Stimulated activated CD4-positive, alpha-beta T cell treated with anti-CD3 and anti-CD28 coated beads, Interleukin-1b, Interleukin-23, amount 100 ng/mL, for 4 hours (primary cell): Measurements from ENCODE around the gene CYB5R4.
"Not testable (repeated sequence)": the region's sequence is repeated elsewhere in the genome, so short reads cannot be mapped to it uniquely, and the experiment has no call there.

ENCODE experiments used
- DNase-seq, 2 donors: peaks; one replicate each; pipeline ENCODE4 v3.0.0-alpha.2; 2020; ENCODE audit warnings: low read depth in 2 of 2

Gene CYB5R4

GRCh38 chr6:83911278-83911677, 51.8 kb downstream of the CYB5R4 start:
- DNase-seq: no peak

DNA sequence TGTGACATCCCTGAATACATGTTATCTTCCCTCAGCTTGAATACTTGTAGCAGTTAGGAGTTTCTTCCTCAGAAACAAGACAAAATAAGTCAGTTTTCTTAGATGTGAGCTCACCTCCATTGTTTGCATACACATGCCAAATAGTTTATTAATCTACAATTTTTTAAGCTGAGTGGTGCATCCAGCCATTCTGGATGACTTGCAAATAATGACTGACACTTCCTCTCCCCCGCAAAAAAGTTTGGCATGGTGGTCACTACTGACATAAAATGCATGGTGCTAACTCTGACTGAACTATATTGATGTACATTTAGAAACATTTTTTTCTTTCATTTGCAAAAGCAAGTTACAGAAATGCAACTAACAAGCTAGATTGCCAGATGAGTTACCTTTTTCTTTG, 55.5 kb downstream of the CYB5R4 start:
- no peak for DNase-seq

- no peak for DNase-seq
Observed at GRCh38 chr6:83917001-83917400, 57.5 kb downstream of the CYB5R4 start.

DNA sequence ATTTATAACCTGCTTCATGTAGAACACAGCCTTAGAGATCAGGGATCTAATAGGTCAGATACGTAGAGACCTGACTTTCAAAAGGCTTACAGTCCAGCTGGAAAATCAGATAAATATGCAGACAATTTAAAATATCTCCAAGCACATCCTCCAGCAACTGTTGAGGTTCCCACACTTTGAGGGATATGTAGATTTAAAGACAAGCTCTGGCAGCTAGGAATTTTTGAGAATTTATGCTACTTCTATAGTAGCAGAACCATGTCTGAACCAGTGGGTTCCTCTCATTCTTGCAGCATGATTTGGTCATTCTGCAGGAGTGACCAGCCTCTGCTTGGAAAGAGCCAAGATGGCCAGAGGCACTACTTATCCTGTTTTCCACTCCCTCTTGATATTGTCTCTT, 60.5 kb downstream of the CYB5R4 start:
- DNase-seq: no peak

DNA sequence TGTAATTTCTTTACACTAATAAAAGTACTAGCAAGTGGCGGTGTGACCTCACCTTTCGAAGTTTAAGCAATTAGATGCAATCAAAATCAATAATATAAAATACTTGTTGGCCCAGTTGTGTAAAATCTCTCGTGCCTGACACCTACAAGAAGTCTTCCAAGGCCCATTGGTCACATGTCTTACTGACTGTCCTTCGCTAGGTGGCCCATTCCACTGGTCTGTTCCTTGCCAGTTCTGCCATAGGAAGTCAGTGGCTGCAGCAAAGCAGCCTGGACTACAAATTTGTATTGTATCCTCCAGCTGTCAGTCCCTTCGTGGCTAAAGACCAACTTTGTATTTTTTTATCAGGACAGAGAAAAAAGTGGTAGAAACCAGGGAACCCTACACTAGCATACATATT, 61.8 kb downstream of the CYB5R4 start:
- DNase-seq: no peak

DNA sequence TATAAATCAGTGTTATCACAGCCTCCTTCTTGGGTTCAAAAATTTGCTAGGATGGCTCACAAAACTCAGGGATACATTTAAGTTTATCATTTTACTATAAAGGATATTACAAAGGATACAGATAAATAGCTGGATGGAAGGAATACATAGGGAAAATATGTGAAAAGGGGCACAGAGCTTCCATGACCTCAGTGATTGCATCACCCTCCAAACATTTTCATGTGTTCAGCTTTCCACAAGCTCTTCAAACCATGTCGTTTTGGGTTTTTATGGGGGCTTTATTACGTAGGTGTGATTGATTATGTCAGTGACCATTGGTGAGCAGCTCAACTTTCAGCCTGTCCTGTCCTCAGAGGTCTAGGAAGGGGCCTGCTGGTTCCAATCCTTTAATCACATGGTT, 68.0 kb downstream of the CYB5R4 start:
- DNase-seq: no peak

- no peak for DNase-seq
Observed at GRCh38 chr6:83928286-83928685, 68.8 kb downstream of the CYB5R4 start.

DNA sequence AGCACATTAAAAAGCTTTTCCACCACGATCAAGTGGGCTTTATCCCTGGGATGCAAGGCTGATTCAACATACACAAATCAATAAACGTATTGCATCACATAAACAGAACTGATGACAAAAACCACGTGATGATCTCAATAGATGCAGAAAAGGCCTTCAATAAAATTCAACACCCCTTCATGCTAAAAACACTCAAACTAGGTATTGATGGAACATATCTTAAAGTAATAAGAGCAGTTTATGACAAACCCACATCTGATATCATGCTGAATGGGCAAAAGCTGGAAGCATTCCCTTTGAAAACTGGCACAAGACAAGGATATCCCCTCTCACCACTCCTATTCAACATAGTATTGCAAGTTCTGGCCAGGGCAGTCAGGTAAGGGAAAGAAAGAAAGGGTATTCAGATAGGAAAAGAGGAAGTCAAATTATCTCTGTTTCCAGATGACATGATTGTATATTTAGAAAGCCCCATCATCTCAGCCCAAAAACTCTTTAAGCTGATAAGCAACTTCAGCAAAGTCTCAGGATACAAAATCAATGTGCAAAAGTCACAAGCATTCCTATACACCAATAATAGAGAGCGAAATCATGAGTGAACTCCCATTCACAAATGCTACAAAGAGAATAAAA, 86.8 kb downstream of the CYB5R4 start:
- not testable (repeated sequence) for DNase-seq

GRCh38 chr6:83947983-83948382, 88.5 kb downstream of the CYB5R4 start:
- DNase-seq: not testable (repeated sequence)

DNA sequence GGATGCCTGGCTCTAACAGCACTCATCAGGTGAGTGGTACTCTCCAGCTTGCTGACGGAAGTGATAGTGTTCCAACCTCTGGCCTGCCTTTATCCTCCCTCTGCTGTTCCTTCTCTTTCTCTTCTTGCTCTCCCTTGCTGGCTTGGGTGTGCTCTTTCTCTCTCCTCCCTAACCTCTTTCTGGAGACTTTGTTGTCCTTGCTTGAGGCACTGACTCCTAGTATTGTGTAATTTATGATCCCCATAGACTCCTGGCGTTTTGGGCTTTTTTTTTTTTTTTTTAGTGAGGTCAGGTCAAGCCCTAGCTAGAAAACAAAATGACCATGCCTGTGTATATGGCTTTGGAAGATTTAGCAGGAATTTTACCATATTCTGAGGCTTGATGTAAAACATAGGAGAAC, 89.4 kb downstream of the CYB5R4 start:
- DNase-seq: no peak

DNA sequence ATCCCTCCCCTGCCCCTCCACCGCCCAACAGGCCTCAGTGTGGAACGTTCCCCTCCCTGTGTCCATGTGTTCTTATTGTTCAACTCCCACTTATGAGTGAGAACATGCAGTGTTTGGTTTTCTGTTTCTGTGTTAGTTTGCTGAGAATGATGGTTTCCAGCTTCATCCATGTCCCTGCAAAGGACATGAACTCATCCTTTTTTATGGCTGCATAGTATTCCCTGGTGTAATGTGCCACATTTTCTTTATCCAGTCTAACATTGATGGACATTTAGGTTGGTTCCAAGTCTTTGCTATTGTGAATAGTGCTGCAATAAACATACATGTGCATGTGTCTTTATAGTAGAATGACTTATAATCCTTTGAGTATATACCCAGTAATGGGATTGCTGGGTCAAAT, 91.9 kb downstream of the CYB5R4 start:
- DNase-seq: not testable (repeated sequence)

- no peak for DNase-seq
Observed at GRCh38 chr6:83952830-83953229, 93.3 kb downstream of the CYB5R4 start.

GRCh38 chr6:83954371-83954770, 94.9 kb downstream of the CYB5R4 start:
- no peak for DNase-seq

- no peak for DNase-seq
Observed at GRCh38 chr6:83958241-83958685, 98.8 kb downstream of the CYB5R4 start.

GRCh38 chr6:83960664-83961063, 101.2 kb downstream of the CYB5R4 start:
- DNase-seq: no peak

- DNase-seq: no peak
Observed at GRCh38 chr6:83962582-83962981, 103.1 kb downstream of the CYB5R4 start.

DNA sequence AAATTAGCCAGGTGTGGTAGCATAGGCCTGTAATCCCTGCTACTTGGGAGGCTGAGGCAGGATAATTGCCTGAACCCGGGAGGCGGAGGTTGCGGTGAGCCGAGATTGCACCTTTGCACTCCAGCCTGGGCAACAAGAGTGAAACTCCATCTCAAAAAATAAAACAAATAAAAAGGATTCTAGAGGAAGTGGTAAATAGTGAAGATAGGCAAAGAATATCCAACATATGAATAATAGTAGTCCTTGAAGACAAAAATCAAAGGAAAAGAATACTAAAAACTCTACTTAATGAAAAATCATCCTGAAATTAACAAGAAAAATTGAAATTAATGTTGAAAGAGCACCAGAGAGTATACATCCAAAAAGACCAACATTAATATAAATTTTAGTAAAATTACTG, 107.0 kb downstream of the CYB5R4 start:
- no peak for DNase-seq

DNA sequence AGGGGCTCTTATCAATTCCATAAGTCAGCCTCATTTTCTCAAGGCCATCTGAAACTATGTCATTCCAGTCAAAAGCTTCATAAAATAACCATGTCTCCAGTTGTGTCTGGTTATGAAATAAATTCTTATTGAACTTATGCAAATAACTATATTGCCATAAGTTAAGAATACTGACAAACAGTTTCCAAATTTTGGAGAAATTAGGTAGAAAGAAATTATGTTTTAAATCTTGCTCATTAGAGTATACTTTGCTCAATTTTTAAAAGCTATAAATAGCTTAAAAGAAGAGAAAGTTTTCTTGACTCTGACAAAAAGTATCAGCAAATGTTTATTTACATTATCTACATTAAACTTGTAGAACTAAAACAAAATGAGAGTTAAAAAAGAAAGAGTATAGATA, 111.1 kb downstream of the CYB5R4 start:
- DNase-seq: no peak

GRCh38 chr6:83974409-83975050, 115.0 kb downstream of the CYB5R4 start:
- DNase-seq: no peak

DNA sequence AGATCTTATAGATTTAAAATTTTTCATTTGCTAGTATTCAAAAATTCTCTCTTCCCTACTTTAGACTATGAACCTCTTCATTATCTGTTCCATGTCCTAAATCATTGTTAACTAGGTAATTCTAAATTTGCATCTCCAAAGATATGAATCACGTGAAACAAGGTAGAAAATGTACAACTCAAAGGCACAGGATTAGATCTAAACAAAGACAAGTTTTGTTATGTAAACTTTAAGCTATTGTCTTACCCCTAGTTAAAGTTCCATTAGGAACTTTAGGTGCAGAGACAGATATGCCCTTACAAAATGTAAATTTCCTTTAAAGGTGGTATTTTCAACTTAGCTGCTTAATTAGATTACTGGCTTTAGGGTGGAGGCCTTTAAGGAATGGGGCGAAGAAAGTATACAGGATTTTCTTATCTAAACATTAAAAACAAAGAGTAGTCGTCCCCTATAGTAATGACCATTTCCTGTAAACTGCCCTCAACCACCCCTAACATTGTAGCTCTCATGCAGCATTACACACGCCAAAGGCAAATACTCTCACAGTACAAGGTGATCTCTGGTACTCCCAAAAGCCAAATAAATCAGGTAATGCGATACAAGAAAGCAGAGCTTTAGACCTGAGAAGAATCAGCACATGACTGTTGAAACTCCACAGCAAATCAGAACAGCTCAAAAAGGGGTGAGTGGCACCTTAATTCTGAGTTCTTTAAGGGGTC, 116.7 kb downstream of the CYB5R4 start:
- no peak for DNase-seq

- no peak for DNase-seq
Observed at GRCh38 chr6:83976871-83977270, 117.4 kb downstream of the CYB5R4 start.

DNA sequence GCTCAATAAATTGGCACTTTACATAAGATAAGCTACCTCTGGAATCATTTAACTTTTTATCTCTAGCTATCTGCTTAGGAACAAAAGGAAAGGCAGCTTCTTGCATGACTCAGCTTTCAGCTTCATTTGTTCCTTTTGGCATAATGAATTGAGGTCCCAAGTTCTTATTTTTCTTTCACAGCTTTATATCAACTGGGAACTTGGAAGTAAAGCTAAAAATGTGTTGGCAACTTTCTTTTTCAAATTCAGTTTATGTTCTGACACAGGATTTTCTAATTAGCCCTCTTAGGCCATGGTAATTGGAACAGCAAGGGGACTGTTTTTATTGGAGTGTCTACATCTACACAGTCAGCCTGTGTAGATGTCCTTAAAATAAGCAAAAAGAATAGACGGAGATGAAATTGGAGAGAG, 118.8 kb downstream of the CYB5R4 start:
- no peak for DNase-seq

GRCh38 chr6:83978997-83979396, 119.5 kb downstream of the CYB5R4 start:
- no peak for DNase-seq
